ENCODE measurements around the gene FHIP2A.

- no peak for TF ChIP-seq POLR2A (IDR thresholded peaks at IDR 0.05; ENCODE audit: low read length)
- no peak for TF ChIP-seq GATA1 (IDR thresholded peaks at IDR 0.05; ENCODE audit: low read depth, low read length)
These were observed 49.8 kb downstream of the FHIP2A start for GRCh38 chr10:114871379-114871778.

All from erythroblast (primary cell).